NT2/D1 (cell line): ENCODE measurements around the gene CCND3.

Source experiments
- SUZ12 ChIP-seq: IDR thresholded peaks from 2 replicates; pipeline ENCODE4 v1.6.1; 2011; ENCODE audit not compliant: insufficient read length, insufficient read depth; ENCODE audit errors: extremely low read depth
- YY1 ChIP-seq: IDR thresholded peaks from 2 replicates; pipeline ENCODE4 v1.6.1; 2011; ENCODE audit not compliant: insufficient read length, insufficient read depth
- ZNF274 ChIP-seq: IDR thresholded peaks from 2 replicates; pipeline ENCODE4 v1.6.1; 2011; ENCODE audit warnings: mild to moderate bottlenecking, low read depth, low read length

DNA sequence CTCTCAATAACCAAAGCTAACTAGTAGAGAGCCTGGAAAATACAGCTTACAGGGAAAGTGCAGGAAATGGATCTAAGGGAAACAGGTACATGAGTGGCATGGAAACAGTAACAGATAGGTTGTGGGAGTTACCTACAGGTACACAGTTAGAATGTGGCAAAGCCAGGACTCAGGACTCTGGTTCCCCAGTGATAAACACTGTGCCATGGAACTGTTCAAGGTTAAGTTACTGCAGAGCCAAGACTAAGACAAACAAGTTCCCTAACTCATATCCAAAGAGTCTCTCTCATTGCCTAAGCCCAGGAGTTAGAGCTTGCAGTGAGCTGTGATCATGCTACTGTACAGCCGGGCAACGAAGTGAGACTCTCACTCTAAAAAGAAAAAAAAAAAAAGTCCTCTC lies 27.3 kb downstream of the CCND3 start:
- no peak for TF ChIP-seq YY1
- TF ChIP-seq ZNF274, result no peak
- TF ChIP-seq SUZ12, result no peak
